GM23338 (cell line): ENCODE results near the gene CGB2. TPM values are rescaled to one million over a fixed set of nuclear protein-coding genes. Genes with fewer than 3 reads are reported as not detected.

Experiments
- ATAC-seq: fragments of 200-7000 bp; cut with Tn5 transposase; 3 replicates; pipeline ENCODE4 v1.9.1; 2020
- DNase-seq: peaks from one replicate; pipeline ENCODE4 v3.0.0-alpha.2; 2015; ENCODE audit warnings: low spot score
- H2AFZ ChIP-seq: fragments of 200-600 bp; sonication (generic); 2 replicates; pipeline ENCODE4 v1.8.0; 2016; ENCODE audit warnings: antibody characterized with exemption, mild to moderate bottlenecking, moderate library complexity
- H3F3A ChIP-seq: fragments of 200-600 bp; sonication (generic); replicated peaks from 2 replicates; pipeline ENCODE4 v1.8.0; 2017; ENCODE audit warnings: antibody characterized with exemption, mixed run types, low read depth
- H3K27ac ChIP-seq: fragments of 200-600 bp; sonication (generic); 2 replicates; pipeline ENCODE4 v1.6.1; 2016; ENCODE audit warnings: low read depth
- H3K27me3 ChIP-seq: fragments of 200-600 bp; sonication (generic); 2 replicates; pipeline ENCODE4 v1.8.0; 2016; ENCODE audit warnings: mild to moderate bottlenecking, mixed run types, moderate library complexity; ENCODE audit not compliant: insufficient read depth
- H3K36me3 ChIP-seq: fragments of 200-600 bp; sonication (generic); 2 replicates; pipeline ENCODE4 v1.8.0; 2016; ENCODE audit warnings: mild to moderate bottlenecking; ENCODE audit not compliant: insufficient read depth
- H3K4me1 ChIP-seq: fragments of 200-600 bp; sonication (generic); 2 replicates; pipeline ENCODE4 v1.8.0; 2016; ENCODE audit warnings: mild to moderate bottlenecking, moderate library complexity; ENCODE audit not compliant: insufficient read depth
- H3K4me2 ChIP-seq: fragments of 200-600 bp; sonication (generic); 2 replicates; pipeline ENCODE4 v1.7.1; 2017; ENCODE audit warnings: mixed run types
- H3K4me3 ChIP-seq: fragments of 200-600 bp; sonication (generic); 2 replicates; pipeline ENCODE4 v1.6.1; 2016; ENCODE audit warnings: mixed run types
- H3K79me2 ChIP-seq: fragments of 200-600 bp; sonication (generic); replicated peaks from 2 replicates; pipeline ENCODE4 v1.8.0; 2017; ENCODE audit warnings: mild to moderate bottlenecking; ENCODE audit not compliant: insufficient read depth
- H3K9me2 ChIP-seq: fragments of 200-600 bp; sonication (generic); 2 replicates; pipeline ENCODE4 v1.8.0; 2017; ENCODE audit not compliant: insufficient read depth
- H4K20me1 ChIP-seq: fragments of 200-600 bp; sonication (generic); replicated peaks from 2 replicates; pipeline ENCODE4 v1.8.0; 2017; ENCODE audit warnings: mild to moderate bottlenecking; ENCODE audit not compliant: insufficient read depth
- H3K27ac Mint-ChIP-seq: 2 replicates; pipeline ENCODE4 v1.8.0; 2020; ENCODE audit warnings: inconsistent platforms, mild to moderate bottlenecking, moderate library complexity, mixed read lengths
- H3K27me3 Mint-ChIP-seq: 3 replicates; pipeline ENCODE4 v1.8.0; 2022; ENCODE audit warnings: low read depth, mild to moderate bottlenecking, moderate library complexity, mixed read lengths, inconsistent platforms; ENCODE audit not compliant: insufficient read depth, poor library complexity
- H3K36me3 Mint-ChIP-seq: 3 replicates; pipeline ENCODE4 v1.8.0; 2021; ENCODE audit warnings: low read depth, mild to moderate bottlenecking, inconsistent platforms, moderate library complexity, mixed read lengths
- H3K4me1 Mint-ChIP-seq: 3 replicates; pipeline ENCODE4 v1.8.0; 2020; ENCODE audit warnings: mild to moderate bottlenecking, inconsistent platforms, mixed read lengths
- H3K4me3 Mint-ChIP-seq: 3 replicates; pipeline ENCODE4 v1.8.0; 2021; ENCODE audit warnings: moderate library complexity, mild to moderate bottlenecking, inconsistent platforms, mixed read lengths
- H3K9me3 Mint-ChIP-seq: 3 replicates; pipeline ENCODE4 v1.8.0; 2020; ENCODE audit warnings: moderate library complexity, mild to moderate bottlenecking, inconsistent platforms, mixed read lengths
- EZH2 ChIP-seq: fragments of 200-600 bp; sonication (generic); IDR thresholded peaks from one replicate; pipeline ENCODE4 v1.8.0; 2017; ENCODE audit warnings: antibody characterized with exemption, mild to moderate bottlenecking, low read depth; ENCODE audit not compliant: unreplicated experiment
- EZH2phosphoT487 ChIP-seq: fragments of 200-600 bp; sonication (generic); IDR thresholded peaks from one replicate; pipeline ENCODE4 v1.8.1; 2018; ENCODE audit warnings: antibody characterized with exemption; ENCODE audit not compliant: unreplicated experiment
- JUNB ChIP-seq: IDR thresholded peaks from one replicate; pipeline ENCODE4 v1.6.1; 2016; ENCODE audit warnings: antibody characterized with exemption; ENCODE audit not compliant: unreplicated experiment
- NANOG ChIP-seq: IDR thresholded peaks from 2 replicates; pipeline ENCODE4 v1.6.1; 2016; ENCODE audit warnings: antibody characterized with exemption, borderline replicate concordance
- POLR2AphosphoS5 ChIP-seq: IDR thresholded peaks from 2 replicates; pipeline ENCODE4 v1.6.1; 2016; ENCODE audit warnings: antibody characterized with exemption, low read depth
- STAT1 ChIP-seq: IDR thresholded peaks from one replicate; pipeline ENCODE4 v1.6.1; 2016; ENCODE audit warnings: antibody characterized with exemption; ENCODE audit not compliant: unreplicated experiment
- ZNF114 ChIP-seq: fragments of 250-450 bp; sonication (Bioruptor Pico); IDR thresholded peaks from 2 replicates; pipeline ENCODE4 v1.5.0; 2020; ENCODE audit warnings: mild to moderate bottlenecking, moderate library complexity
- ZNF331 ChIP-seq: fragments of 250-450 bp; sonication (Bioruptor Pico); IDR thresholded peaks from 2 replicates; pipeline ENCODE4 v1.5.0; 2020; ENCODE audit warnings: low read depth, mild to moderate bottlenecking, moderate library complexity
- polyA plus RNA-seq: library from polyadenylated mRNA; unstranded; fragments of >200 nt; fragmentation: Nextera tagmentation; extraction: Ambion mirVana; gene quantifications from 2 replicates; pipeline ENCODE4 v1.2.1, GENCODE V29; 2016
- total RNA-seq: library from RNA; depleted of rRNA; stranded (reverse); fragments of >200 nt; shearing (Covaris generic); gene quantifications from 2 replicates; pipeline ENCODE4 v1.2.3, GENCODE V29; 2014
- TF ChIP-seq, protein P1 (sequence below): IDR thresholded peaks from 2 replicates; pipeline ENCODE4 v1.6.1; 2016; ENCODE audit warnings: antibody characterized with exemption
- TF ChIP-seq, protein P2 (sequence below): IDR thresholded peaks from one replicate; pipeline ENCODE4 v1.6.1; 2018; ENCODE audit warnings: antibody characterized with exemption; ENCODE audit not compliant: unreplicated experiment

Gene CGB2
- total and polyA plus RNA-seq, 2 experiments from 2014 or later = 0.57 TPM; not detected in 1

DNA sequence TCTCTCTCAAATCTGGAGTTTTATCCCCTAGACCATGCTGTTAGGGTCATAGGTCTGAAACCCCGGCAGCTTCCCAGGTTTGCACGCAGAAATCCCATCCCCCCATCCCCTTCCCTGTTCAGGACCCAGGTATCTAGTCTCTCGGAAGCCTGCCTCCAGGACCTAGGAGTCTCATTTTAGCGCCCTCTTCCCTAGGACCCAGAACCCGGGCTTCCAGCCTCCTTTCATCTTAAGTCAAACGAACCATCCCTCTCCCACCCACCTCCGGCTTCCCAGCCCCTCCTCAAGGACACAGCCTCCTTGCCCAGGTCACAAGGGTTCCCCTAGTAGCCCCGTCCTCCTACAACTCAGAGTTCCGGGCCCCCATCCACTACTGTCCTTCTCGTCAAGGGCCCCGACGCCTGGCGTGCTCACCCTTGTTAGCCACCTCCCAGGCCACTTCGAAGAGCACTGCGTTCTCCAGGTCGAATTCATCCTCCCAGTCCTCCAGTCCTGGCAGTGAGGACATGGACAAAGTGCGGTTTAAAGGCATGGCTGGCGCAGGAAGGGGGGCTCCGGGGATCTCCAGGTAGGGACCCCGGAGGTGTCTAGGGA, 39.0 kb upstream of the CGB2 start:
- Mint-ChIP-seq H3K4me1 (peaks cover 25% of the 10 kb centered on the region), H3K27me3 (peaks cover 15% of the 10 kb centered on the region), H3K4me3 (peak overlapping the region; percentile 96), H3K36me3 (peaks cover 30% of the 10 kb centered on the region), H3K27ac (peak overlapping the region; percentile 97), H3K9me3 (no peaks in the 10 kb centered on the region)
- TF ChIP-seq EZH2phosphoT487 (no peak), STAT1 (no peak), EZH2 (no peak), ZNF114 (CRISPR knock-in tag) (no peak), POLR2AphosphoS5 (no peak), NANOG (no peak), JUNB (no peak), ZNF331 (CRISPR knock-in tag) (no peak)
- TF ChIP-seq, protein P1, sequence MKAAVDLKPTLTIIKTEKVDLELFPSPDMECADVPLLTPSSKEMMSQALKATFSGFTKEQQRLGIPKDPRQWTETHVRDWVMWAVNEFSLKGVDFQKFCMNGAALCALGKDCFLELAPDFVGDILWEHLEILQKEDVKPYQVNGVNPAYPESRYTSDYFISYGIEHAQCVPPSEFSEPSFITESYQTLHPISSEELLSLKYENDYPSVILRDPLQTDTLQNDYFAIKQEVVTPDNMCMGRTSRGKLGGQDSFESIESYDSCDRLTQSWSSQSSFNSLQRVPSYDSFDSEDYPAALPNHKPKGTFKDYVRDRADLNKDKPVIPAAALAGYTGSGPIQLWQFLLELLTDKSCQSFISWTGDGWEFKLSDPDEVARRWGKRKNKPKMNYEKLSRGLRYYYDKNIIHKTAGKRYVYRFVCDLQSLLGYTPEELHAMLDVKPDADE = no peak
- TF ChIP-seq, protein P2, sequence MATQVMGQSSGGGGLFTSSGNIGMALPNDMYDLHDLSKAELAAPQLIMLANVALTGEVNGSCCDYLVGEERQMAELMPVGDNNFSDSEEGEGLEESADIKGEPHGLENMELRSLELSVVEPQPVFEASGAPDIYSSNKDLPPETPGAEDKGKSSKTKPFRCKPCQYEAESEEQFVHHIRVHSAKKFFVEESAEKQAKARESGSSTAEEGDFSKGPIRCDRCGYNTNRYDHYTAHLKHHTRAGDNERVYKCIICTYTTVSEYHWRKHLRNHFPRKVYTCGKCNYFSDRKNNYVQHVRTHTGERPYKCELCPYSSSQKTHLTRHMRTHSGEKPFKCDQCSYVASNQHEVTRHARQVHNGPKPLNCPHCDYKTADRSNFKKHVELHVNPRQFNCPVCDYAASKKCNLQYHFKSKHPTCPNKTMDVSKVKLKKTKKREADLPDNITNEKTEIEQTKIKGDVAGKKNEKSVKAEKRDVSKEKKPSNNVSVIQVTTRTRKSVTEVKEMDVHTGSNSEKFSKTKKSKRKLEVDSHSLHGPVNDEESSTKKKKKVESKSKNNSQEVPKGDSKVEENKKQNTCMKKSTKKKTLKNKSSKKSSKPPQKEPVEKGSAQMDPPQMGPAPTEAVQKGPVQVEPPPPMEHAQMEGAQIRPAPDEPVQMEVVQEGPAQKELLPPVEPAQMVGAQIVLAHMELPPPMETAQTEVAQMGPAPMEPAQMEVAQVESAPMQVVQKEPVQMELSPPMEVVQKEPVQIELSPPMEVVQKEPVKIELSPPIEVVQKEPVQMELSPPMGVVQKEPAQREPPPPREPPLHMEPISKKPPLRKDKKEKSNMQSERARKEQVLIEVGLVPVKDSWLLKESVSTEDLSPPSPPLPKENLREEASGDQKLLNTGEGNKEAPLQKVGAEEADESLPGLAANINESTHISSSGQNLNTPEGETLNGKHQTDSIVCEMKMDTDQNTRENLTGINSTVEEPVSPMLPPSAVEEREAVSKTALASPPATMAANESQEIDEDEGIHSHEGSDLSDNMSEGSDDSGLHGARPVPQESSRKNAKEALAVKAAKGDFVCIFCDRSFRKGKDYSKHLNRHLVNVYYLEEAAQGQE = no peak
- peak overlapping the region; percentile 81 for H3K27ac ChIP-seq
- no peaks in the 10 kb centered on the region for H3K9me2 ChIP-seq
- peak overlapping the region; percentile 98 for H3K4me2 ChIP-seq
- H3K4me3 ChIP-seq = peak overlapping the region; percentile 100
- peaks cover 6% of the 10 kb centered on the region for H3K36me3 ChIP-seq
- H3K79me2 ChIP-seq = peaks cover 54% of the 10 kb centered on the region
- peak; percentile 9 for ATAC-seq
- DNase-seq = peak; percentile 51
- H4K20me1 ChIP-seq = peaks cover 6% of the 10 kb centered on the region
- peak overlapping the region; percentile 92 for H2AFZ ChIP-seq
- no peaks in the 10 kb centered on the region for H3K27me3 ChIP-seq
- H3F3A ChIP-seq = 0 out of 2 replicates have a peak, but pooled peaks cover 3% of the 10 kb centered on the region
- H3K4me1 ChIP-seq = peaks cover 13% of the 10 kb centered on the region; the same call in 1 of the 2 replicates
